ENCODE data around the gene HJURP. TPM values are rescaled to one million over a fixed set of nuclear protein-coding genes. Genes with fewer than 3 reads are reported as not detected.
A peak's percentile ranks its signal among the peaks of the same experiment; 100 is the strongest.

Gene HJURP
- total and polyA plus RNA-seq, 9 of the 15 experiments (the other 6 are each of a cell fraction or from before 2014, with no cell fraction given): 13.8 to 102 (median 28.3) TPM

DNA sequence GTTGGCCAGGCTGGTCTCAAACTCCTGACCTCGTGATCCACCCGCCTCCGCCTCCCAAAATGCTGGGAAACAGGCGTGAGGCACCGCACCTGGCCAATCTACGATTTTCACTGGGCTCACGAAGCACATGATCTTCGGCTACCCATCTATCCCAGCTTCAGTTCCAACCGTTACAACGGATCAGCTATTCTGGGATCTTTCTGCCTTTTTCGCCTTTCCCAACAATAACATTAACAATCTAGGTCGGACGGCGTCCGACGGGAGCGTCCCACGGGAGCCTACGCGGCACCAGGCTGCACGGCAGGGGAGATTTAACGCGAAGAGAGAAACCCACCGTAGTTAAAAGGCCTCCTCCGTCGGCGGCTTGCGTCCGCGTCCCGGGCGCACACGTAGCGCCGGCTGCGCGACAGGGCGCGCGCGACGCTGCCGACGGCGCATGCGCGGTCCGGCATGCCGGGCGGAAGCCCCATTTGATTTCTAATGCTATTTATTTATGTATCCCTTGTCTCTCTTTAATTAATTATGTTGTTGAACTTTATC is 13.7 kb upstream of the HJURP start, which contains the start of gene MSL3B (continued):
- TF ChIP-seq, protein P1, sequence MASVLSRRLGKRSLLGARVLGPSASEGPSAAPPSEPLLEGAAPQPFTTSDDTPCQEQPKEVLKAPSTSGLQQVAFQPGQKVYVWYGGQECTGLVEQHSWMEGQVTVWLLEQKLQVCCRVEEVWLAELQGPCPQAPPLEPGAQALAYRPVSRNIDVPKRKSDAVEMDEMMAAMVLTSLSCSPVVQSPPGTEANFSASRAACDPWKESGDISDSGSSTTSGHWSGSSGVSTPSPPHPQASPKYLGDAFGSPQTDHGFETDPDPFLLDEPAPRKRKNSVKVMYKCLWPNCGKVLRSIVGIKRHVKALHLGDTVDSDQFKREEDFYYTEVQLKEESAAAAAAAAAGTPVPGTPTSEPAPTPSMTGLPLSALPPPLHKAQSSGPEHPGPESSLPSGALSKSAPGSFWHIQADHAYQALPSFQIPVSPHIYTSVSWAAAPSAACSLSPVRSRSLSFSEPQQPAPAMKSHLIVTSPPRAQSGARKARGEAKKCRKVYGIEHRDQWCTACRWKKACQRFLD (CRISPR knock-in tag; IDR thresholded peaks at IDR 0.05): 0 out of 2 replicates have a peak, but pooled peaks have one; percentile 21
- TF ChIP-seq, protein P2, sequence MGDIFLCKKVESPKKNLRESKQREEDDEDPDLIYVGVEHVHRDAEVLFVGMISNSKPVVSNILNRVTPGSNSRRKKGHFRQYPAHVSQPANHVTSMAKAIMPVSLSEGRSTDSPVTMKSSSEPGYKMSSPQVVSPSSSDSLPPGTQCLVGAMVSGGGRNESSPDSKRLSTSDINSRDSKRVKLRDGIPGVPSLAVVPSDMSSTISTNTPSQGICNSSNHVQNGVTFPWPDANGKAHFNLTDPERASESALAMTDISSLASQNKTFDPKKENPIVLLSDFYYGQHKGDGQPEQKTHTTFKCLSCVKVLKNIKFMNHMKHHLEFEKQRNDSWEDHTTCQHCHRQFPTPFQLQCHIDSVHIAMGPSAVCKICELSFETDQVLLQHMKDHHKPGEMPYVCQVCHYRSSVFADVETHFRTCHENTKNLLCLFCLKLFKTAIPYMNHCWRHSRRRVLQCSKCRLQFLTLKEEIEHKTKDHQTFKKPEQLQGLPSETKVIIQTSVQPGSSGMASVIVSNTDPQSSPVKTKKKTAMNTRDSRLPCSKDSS (IDR thresholded peaks at IDR 0.05; ENCODE audit: low read depth, partially characterized antibody): no peak
- TF ChIP-seq HEY1 (CRISPR knock-in tag; IDR thresholded peaks at IDR 0.05; ENCODE audit: borderline replicate concordance) (no peak), ZNF263 (CRISPR knock-in tag; IDR thresholded peaks at IDR 0.05; ENCODE audit: borderline replicate concordance) (no peak), NFIC (IDR thresholded peaks at IDR 0.05) (no peak), CREM (IDR thresholded peaks at IDR 0.05; ENCODE audit: low read depth) (peak; percentile 93), ZNF695 (CRISPR knock-in tag; IDR thresholded peaks at IDR 0.05) (no peak), JUNB (CRISPR knock-in tag; conservative IDR thresholded peaks at IDR 0.05) (no peak), ZNF274 (IDR thresholded peaks at IDR 0.05; ENCODE audit: borderline replicate concordance, low read depth, low read length) (no peak)
- TF ChIP-seq, protein P3, sequence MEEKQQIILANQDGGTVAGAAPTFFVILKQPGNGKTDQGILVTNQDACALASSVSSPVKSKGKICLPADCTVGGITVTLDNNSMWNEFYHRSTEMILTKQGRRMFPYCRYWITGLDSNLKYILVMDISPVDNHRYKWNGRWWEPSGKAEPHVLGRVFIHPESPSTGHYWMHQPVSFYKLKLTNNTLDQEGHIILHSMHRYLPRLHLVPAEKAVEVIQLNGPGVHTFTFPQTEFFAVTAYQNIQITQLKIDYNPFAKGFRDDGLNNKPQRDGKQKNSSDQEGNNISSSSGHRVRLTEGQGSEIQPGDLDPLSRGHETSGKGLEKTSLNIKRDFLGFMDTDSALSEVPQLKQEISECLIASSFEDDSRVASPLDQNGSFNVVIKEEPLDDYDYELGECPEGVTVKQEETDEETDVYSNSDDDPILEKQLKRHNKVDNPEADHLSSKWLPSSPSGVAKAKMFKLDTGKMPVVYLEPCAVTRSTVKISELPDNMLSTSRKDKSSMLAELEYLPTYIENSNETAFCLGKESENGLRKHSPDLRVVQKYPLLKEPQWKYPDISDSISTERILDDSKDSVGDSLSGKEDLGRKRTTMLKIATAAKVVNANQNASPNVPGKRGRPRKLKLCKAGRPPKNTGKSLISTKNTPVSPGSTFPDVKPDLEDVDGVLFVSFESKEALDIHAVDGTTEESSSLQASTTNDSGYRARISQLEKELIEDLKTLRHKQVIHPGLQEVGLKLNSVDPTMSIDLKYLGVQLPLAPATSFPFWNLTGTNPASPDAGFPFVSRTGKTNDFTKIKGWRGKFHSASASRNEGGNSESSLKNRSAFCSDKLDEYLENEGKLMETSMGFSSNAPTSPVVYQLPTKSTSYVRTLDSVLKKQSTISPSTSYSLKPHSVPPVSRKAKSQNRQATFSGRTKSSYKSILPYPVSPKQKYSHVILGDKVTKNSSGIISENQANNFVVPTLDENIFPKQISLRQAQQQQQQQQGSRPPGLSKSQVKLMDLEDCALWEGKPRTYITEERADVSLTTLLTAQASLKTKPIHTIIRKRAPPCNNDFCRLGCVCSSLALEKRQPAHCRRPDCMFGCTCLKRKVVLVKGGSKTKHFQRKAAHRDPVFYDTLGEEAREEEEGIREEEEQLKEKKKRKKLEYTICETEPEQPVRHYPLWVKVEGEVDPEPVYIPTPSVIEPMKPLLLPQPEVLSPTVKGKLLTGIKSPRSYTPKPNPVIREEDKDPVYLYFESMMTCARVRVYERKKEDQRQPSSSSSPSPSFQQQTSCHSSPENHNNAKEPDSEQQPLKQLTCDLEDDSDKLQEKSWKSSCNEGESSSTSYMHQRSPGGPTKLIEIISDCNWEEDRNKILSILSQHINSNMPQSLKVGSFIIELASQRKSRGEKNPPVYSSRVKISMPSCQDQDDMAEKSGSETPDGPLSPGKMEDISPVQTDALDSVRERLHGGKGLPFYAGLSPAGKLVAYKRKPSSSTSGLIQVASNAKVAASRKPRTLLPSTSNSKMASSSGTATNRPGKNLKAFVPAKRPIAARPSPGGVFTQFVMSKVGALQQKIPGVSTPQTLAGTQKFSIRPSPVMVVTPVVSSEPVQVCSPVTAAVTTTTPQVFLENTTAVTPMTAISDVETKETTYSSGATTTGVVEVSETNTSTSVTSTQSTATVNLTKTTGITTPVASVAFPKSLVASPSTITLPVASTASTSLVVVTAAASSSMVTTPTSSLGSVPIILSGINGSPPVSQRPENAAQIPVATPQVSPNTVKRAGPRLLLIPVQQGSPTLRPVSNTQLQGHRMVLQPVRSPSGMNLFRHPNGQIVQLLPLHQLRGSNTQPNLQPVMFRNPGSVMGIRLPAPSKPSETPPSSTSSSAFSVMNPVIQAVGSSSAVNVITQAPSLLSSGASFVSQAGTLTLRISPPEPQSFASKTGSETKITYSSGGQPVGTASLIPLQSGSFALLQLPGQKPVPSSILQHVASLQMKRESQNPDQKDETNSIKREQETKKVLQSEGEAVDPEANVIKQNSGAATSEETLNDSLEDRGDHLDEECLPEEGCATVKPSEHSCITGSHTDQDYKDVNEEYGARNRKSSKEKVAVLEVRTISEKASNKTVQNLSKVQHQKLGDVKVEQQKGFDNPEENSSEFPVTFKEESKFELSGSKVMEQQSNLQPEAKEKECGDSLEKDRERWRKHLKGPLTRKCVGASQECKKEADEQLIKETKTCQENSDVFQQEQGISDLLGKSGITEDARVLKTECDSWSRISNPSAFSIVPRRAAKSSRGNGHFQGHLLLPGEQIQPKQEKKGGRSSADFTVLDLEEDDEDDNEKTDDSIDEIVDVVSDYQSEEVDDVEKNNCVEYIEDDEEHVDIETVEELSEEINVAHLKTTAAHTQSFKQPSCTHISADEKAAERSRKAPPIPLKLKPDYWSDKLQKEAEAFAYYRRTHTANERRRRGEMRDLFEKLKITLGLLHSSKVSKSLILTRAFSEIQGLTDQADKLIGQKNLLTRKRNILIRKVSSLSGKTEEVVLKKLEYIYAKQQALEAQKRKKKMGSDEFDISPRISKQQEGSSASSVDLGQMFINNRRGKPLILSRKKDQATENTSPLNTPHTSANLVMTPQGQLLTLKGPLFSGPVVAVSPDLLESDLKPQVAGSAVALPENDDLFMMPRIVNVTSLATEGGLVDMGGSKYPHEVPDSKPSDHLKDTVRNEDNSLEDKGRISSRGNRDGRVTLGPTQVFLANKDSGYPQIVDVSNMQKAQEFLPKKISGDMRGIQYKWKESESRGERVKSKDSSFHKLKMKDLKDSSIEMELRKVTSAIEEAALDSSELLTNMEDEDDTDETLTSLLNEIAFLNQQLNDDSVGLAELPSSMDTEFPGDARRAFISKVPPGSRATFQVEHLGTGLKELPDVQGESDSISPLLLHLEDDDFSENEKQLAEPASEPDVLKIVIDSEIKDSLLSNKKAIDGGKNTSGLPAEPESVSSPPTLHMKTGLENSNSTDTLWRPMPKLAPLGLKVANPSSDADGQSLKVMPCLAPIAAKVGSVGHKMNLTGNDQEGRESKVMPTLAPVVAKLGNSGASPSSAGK (IDR thresholded peaks at IDR 0.05): peak; percentile 97
- TF ChIP-seq, protein P4, sequence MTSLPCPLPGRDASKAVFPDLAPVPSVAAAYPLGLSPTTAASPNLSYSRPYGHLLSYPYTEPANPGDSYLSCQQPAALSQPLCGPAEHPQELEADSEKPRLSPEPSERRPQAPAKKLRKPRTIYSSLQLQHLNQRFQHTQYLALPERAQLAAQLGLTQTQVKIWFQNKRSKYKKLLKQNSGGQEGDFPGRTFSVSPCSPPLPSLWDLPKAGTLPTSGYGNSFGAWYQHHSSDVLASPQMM (CRISPR knock-in tag; IDR thresholded peaks at IDR 0.05): no peak

Data from K562 (cell line).